Stimulated activated CD8-positive, alpha-beta memory T cell treated with anti-CD3 and anti-CD28 coated beads, Interleukin-7, amount 100 ng/mL, for 4 hours (primary cell): Measurements from ENCODE around the gene GZMH.
"Not testable (repeated sequence)": the region's sequence is repeated elsewhere in the genome, so short reads cannot be mapped to it uniquely, and the experiment has no call there.

Experiments used
- DNase-seq, 2 donors: peaks; one replicate each; pipeline ENCODE4 v3.0.0-alpha.2; 2020; ENCODE audit warnings: low read depth in 2 of 2

Gene GZMH

GRCh38 chr14:24609655-24610344, at the start of gene GZMH:
Gene GZMH (minus strand): TSS chr14:24609685. CDS start chr14:24609613, 72 bp downstream.
- no peak for DNase-seq

- not testable (repeated sequence) for DNase-seq
Measured at GRCh38 chr14:24648361-24648760, 38.9 kb upstream of the GZMH start.

- DNase-seq, result no peak
Measured at GRCh38 chr14:24639905-24640304, 30.4 kb upstream of the GZMH start.

DNA sequence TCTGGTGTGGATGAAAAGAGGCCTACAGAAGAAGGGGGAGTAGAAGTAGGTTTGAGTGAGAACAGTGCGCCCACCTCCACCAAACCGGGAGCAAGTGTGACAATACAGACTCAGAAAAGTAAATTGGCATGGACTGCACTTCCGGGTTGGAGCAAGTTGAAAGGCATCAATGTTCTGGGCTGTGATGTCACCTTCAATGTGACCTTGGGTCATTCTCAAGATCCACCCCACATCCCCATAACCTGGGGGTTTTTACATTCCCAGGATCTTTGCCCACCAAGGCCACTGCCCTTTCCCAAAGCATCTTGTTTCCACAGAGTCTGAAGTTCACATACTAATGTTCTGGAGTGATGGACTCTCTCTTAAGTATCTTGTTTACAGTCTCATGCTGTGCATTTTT, 29.8 kb upstream of the GZMH start:
- DNase-seq, result no peak

- peak; percentile 82 to 86 for DNase-seq
Measured at GRCh38 chr14:24634158-24634557, 24.7 kb upstream of the GZMH start, which contains the start of gene GZMB. Gene GZMB (minus strand): TSS chr14:24634190. CDS start chr14:24634160, 30 bp downstream.

GRCh38 chr14:24633353-24633752, 23.9 kb upstream of the GZMH start:
- no peak for DNase-seq

GRCh38 chr14:24632761-24633160, 23.3 kb upstream of the GZMH start:
- no peak for DNase-seq

DNA sequence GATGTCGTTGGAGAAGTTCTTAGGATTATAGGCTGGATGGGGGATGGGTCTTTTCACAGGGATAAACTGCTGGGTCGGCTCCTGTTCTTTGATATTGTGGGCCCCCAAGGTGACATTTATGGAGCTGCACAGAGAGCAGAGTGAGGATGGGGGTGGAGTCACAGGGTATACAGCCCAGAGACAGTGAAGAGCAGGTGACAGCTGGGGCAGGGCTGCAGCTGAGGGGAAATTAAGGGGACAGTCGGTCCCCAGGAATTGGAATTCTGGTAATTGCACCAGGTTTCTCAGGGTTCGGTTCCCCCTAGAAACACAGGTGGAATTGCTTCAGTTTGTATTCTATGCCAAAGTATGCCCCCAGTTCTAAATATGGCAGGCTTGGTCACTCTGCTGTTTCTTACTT, 22.9 kb upstream of the GZMH start:
- DNase-seq, result no peak

- DNase-seq, result no peak
Measured at GRCh38 chr14:24631749-24632335, 22.4 kb upstream of the GZMH start.

GRCh38 chr14:24630872-24631477, 21.5 kb upstream of the GZMH start:
- no peak for DNase-seq

DNA sequence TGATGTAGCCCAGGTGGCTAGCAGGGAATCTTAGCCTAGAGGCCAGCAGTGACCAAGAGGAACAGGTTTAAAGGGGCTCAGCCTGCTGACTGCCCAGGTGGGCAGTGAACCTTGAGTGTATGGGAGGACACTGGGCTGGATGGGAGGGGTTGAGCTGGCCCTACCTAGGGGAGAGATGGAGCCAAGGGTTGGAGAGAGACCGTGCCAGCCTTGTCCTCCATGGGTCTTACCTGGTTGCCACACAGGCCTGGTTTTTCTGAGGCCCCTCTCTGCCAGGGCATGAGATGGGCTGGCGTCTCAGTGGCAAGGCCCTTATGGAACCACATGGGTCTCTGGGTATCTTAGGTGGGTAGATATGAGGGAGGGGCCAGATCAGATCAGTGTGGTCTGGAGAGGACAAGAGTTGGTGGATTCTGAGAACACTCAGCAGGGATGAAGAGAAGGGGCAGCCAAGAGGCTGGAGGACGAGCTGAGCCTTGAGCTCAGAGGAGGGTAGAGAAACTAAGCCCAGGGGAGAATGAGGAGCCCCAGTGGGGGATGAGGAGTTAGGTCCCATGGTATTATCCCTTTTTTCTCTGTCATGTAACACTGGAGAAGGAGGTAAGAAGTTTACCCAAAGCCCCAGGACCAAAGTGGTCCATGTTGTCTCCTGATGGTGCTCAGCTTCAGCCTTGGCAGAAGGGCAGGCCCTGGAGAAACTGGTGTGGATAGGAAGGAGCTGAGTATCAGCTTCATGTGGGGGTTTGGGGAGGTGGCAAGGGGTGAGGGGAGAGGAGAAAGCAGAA, 20.8 kb upstream of the GZMH start:
- no peak for DNase-seq

GRCh38 chr14:24629521-24629920, 20.0 kb upstream of the GZMH start:
- no peak for DNase-seq

DNA sequence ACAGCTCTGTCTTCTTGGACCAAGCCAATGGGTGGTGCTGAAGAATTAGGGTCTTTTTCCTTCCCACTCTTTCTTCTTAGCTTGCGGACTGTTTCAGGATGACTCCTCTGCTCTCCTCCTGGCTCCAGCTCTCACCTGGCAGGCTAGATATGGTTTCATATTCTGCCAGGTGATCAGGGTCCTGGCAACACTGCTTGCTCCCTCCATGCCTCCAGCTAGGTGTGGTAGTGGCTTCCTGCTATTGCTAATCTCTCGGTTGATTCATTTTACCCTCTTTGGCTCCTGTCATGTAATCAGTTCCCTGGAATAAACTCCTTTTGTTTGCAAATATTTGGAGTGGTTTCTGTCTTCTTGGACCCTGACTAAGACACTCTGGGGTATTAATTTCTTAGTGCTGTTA, 4.3 kb upstream of the GZMH start:
- no peak for DNase-seq

DNA sequence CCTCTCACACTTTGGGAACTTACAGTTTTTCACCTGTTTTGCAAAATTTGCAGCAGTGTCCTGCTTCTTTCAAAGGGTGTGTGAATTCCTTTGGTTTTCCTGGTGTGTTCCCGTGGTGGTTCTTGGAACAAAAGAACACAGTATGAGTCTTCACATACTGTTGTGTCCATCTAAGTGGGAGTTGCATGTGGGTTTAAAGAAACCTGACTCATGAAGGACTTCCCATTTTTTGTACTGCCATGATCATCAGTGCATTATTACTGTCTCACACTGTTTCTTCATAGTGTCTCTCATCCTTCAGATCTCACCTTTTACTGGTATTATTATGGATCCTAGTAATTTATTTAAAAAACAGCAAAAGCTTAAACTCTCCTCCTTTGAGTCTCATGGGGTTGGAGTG, 3.8 kb upstream of the GZMH start:
- DNase-seq, result no peak

DNA sequence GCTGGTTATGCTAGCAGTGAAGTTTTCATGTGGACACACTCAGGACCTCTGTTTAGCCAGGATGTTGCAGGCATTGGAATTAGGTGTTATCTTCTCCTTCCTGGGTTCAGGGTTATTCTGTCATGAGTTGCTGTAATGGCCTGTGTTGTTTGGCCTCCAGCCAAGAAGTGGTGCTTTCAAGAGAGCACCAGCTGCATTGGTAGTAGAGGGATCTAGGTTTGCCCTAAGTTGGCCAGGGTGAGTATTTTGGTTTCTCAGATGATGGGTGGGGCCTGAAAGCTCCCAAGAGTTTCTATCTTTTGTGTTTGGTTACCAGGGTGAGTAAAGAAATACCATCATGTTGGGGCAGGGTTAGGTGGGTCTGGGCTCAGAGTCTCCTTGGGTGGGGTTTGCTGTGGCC, 2.7 kb upstream of the GZMH start:
- no peak for DNase-seq

GRCh38 chr14:24607635-24608514, 1.6 kb downstream of the GZMH start:
- no peak for DNase-seq

DNA sequence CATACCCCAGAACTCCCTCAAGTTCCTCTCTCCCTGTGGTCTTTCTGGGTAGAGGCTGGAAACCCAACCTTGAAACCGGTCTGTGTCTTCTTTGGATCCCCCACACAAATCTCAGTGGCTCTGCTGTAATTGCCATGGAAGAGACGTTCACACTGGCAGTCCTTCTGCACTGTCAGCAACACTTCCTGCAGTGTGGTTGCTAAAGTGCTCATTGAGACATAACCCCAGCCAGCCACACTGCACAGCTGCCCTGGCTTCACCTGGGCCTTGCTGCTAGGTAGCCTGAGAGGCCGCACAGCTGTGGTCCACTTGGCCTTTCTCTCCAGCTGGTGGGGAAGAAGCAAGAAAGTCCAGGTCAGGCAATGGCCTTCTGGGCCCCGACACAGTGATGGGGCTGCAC, 2.4 kb downstream of the GZMH start:
- no peak for DNase-seq

GRCh38 chr14:24606297-24606696, 3.2 kb downstream of the GZMH start:
- no peak for DNase-seq

DNA sequence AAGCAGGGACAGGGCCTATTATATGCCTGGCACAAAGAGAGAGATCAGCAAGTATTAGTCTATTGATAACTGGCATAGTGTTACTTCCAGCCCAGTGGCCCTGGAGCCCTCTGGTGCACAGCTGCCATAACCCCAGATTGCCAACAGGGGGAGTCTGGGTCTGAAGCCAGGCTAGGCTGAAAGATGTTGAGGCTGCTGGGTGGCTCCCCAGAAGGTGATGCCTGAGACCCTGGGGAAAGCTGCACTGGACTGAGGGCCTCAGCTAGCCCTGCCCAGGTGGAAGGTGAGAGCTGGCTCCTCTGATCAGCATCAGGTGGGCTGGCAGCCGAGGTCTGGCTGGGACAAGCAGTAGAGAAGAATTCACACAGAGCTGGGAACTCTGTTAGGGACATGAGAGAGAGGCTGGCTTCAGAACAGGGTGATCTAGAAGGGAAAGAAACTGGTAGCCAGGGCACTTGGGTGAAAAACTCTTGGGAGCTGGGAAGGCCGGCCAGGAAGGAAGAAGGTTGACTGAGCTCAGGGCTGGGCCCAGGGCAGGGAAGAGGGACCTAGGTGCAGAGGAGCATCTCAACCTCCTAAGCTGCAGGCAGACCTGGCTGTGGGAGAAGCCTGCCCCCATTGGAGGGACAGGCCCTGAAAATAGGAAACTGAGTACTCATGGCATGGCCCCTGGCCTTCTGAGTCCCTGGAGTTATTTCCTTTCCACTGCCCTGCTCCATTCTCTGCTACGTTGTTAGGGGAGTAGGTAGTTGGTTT, 3.9 kb downstream of the GZMH start:
- peak; percentile 54 to 64 for DNase-seq

- no peak for DNase-seq
Measured at GRCh38 chr14:24597403-24597802, 12.1 kb downstream of the GZMH start.
